IPS-18c (cell line): ENCODE measurements around the gene GABBR2.

Source experiments
- H3K4me3 ChIP-seq: 2 replicates; pipeline ENCODE4 v1.7.0; 2013; ENCODE audit warnings: low read depth, mild to moderate bottlenecking, low read length, moderate library complexity; ENCODE audit not compliant: insufficient read depth
- H3K9me3 ChIP-seq: one replicate; pipeline ENCODE4 v1.6.1; 2013; ENCODE audit warnings: mild to moderate bottlenecking, low read length, moderate library complexity; ENCODE audit not compliant: control insufficient read depth, insufficient read depth

GABBR2 gene

GRCh38 chr9:98571643-98572042 lies 137.1 kb downstream of the GABBR2 start:
- H3K4me3 ChIP-seq, result no peak overlapping the region
- H3K9me3 ChIP-seq, result no peaks in the 10 kb centered on the region

DNA sequence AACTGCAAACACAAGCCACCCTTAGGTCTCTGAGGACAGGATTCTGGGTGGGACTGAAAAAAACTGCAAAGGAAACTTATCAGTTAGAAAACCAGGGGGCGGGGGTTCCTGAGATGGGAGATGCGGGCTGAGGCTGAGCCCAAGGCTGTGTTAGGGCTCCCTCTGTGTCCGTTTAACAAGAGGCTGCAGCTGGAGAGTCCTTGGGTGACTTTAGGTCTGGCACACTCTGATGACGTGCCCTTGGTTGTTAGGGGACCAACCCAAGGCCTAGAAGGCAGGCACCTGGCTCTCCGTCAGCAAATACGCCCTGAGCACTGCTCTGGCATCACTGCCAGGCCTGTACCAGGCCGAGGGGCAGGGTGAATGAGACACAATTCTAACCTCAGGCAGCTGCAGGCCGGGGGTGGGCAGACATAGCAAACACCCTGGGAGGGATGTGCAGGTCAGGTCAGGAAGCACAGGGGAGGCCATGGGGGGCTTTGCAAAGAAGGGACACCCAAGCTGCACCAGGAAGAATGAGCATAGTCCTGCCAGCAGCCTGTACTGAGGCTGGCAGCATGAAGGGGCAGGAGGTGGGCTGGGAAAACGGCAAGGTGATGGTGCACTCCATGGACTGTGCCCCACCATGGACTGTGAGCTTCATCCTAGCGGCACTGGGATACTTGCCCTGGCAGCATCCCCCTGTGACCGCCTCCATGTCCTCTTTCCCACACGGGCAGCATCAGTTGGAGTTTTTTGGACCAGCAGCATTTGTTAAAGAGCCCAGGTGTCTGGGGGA lies 137.9 kb downstream of the GABBR2 start:
- H3K4me3 ChIP-seq, result no peak overlapping the region

GRCh38 chr9:98570055-98570454 lies 138.7 kb downstream of the GABBR2 start:
- Histone ChIP-seq H3K4me3 (no peak overlapping the region), H3K9me3 (no peaks in the 10 kb centered on the region)

More for the DNA sequence above, 137.9 kb downstream of the GABBR2 start:
- H3K9me3 ChIP-seq, result no peaks in the 10 kb centered on the region

GRCh38 chr9:98569491-98569890 lies 139.2 kb downstream of the GABBR2 start:
- no peaks in the 10 kb centered on the region for H3K9me3 ChIP-seq
- H3K4me3 ChIP-seq, result no peak overlapping the region

DNA sequence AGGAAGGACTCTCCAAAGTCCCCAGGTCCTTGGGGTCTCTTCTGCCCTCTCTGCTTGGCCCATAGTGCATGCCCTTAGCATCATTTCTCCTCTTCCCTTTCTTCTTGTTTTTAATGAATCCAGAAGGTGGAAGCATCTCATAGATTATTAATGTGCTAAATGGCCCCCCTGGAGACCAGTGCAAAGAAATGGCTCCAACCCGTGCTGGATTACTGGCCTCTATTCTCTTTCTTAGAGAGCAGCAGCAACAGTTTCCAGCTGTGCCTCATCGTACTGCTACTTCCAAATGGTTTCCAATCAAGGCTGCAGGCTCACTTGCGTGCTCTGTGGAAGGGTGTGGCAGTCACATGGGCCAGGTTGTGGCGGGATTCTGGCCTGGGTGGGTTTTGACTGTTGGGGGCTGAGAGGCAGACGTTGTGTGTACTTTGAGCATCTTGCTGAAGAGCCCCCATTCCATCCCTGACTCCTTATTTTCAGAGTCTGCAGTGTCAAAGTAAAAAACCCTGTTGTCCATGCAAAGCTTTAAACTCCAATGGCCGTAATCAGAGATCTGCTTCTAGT lies 139.7 kb downstream of the GABBR2 start:
- no peaks in the 10 kb centered on the region for H3K9me3 ChIP-seq
- no peak overlapping the region for H3K4me3 ChIP-seq

GRCh38 chr9:98568234-98568908 lies 140.4 kb downstream of the GABBR2 start:
- Histone ChIP-seq H3K9me3 (no peaks in the 10 kb centered on the region), H3K4me3 (no peak overlapping the region)

DNA sequence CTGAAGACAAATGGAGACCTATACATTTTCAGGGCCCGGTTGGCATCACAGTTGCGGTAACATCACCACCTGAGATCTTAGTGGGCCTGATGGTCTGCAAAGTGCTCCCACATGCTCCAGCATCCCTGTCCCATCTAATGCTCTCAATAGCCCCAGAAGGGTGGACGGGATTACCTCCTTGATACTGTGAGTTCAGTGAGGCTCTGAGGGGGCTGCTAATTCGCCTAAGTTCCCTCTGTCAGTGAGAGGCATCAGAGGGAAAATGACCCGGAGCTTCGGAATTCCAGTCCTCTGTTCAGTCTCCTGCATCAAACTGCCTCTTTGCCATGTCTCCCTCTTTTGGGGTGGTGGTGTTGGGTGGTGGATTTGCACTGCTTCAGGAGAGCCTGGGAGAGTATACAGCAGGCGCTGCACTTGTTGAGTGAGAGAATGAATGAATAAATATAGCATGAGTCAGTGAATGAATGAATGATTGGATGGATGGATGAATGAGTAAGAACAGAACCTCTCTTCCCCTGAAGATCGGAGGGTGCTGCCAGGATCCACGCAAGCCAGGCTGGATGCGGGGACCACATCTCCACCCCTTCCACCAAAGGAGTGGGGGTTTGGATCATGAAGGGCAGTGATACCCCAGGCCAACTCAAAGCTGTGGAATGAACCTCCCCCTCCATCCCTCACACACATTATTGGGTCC lies 141.0 kb downstream of the GABBR2 start:
- H3K9me3 ChIP-seq, result no peaks in the 10 kb centered on the region
- no peak overlapping the region for H3K4me3 ChIP-seq

DNA sequence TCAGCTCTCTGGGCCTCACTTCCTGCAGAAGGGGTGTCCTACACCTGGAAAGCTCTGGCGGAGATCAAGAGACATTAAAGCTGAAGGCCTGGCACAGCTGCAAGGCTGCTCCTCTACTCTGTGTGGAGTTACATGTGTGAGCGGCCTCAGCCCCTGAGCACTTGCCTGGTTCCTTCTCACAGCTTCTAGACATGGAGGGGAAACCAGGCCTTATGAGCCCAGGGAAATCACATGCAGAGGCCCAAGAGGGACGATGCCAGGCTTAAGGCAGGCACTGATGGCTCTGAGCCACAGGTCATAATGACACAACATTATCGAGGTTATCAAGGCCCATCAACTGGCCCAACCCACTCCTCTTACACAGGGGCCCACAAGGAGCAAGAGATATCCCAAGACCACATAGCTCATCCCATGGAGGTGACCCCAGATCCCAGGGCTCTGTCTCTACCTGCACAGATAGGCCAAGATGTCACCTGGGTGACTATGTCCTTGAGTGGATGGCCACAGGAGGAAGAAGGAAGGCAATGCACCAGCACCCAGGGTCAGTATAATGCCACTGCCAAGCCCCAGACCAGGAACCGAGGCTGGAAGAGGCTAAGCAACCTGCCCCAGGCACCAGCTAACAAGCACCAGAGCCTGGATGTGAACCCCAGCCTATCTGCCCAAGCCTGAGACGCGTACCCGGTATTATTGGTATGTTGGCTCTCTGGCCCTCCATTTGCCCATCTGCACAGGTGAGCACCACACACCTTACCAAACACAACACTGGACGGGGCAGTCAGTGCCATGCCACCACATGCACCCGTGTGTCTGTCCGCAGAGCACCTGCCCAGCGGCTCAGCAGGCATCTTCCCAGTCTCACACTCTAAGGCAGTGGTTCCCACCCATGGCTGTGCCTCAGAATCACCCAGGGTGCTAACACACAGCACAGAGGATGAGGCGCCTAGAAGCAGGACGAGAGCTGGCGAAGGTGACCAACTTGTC lies 143.3 kb downstream of the GABBR2 start:
- Histone ChIP-seq H3K4me3 (no peak overlapping the region), H3K9me3 (no peaks in the 10 kb centered on the region)

- Histone ChIP-seq H3K4me3 (no peak overlapping the region), H3K9me3 (no peaks in the 10 kb centered on the region)
Measured at GRCh38 chr9:98564714-98565113, 144.0 kb downstream of the GABBR2 start.

- Histone ChIP-seq H3K9me3 (no peaks in the 10 kb centered on the region), H3K4me3 (no peak overlapping the region)
Measured at GRCh38 chr9:98563988-98564387, 144.7 kb downstream of the GABBR2 start.

DNA sequence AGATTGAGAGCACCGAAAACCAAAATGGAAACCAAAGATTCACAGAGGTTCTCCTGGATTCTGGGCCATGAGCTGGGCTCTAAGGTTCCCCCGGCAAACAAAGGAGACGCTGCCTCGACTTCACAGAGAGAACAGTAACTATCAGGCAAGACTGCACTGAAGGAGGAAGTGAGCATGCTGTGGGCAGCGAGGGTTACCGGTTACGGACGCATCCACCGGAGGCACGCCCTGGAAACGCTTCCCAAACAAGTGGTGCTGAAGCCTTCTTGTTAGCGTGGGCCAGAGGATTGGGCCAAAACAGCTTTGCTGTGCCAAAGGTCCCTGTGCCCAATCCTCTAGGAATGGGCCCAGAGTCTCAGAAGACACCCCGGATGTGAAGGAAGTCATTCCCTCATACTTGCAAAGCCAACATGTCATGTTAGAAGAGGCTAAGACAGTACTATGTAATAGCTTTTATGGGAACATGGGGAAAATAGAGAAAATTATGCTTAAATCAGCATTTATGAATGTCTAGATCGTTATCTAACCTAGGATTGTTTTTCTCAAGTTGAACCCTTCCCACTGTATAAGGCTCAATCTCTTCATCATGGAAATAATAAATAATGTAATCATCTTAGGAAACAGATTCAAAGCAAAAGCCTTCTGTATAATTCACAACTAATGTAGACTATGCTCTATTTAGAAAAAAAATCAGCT lies 145.4 kb downstream of the GABBR2 start:
- H3K9me3 ChIP-seq, result no peaks in the 10 kb centered on the region
- H3K4me3 ChIP-seq, result no peak overlapping the region

DNA sequence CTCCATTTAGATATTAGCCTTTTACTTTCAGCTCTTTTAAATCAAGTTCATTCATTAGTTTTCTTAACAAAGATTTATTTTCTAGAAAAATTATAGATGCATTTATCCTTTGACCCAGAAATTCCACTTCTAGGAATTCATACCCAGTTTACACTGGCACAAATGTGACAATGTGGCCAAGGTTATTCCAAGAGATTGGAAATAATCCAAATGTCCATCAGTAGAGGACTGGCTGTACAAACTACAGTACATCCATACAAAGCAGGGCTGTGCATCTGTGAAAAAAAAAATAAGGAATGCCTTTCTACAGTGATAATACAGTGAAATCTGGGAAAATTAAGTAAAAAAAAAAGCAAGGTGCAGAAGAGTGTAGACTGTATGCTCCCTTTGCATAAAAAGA lies 149.2 kb downstream of the GABBR2 start:
- no peak overlapping the region for H3K4me3 ChIP-seq

DNA sequence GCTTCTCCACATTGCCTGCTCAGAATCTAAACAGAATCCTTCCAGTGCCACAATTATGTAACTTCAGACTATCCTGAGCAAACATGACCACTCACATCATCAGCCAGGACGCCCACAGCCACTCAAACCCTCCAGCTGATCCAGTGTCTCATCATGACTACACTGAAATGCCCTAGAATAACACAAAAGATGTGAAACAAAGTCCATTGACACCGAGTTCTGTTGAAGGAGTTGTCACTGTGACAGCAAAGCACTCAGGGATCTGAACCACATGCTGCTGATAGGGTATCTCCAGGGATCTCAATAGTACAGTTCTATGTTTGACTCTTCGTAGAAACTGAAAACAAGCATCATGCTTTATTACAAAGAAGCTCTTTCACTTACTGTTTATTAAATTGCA lies 150.2 kb downstream of the GABBR2 start:
- Histone ChIP-seq H3K9me3 (no peaks in the 10 kb centered on the region), H3K4me3 (no peak overlapping the region)

More for the DNA sequence above, 149.2 kb downstream of the GABBR2 start:
- H3K9me3 ChIP-seq, result no peaks in the 10 kb centered on the region

- H3K9me3 ChIP-seq, result peaks cover 2% of the 10 kb centered on the region
- no peak overlapping the region for H3K4me3 ChIP-seq
Measured at GRCh38 chr9:98556511-98556910, 152.2 kb downstream of the GABBR2 start.

GRCh38 chr9:98555651-98556465 lies 152.9 kb downstream of the GABBR2 start:
- Histone ChIP-seq H3K9me3 (peaks cover 2% of the 10 kb centered on the region), H3K4me3 (no peak overlapping the region)
